T-cell (primary cell): ENCODE measurements around the gene CA12. TPM values are rescaled to one million over a fixed set of nuclear protein-coding genes. Genes with fewer than 3 reads are reported as not detected.

Source experiments
- ATAC-seq, 4 experiments: fragments of 200-7000 bp in 3 of 4; fragments of 150-1000 bp in 1 of 4; cut with Tn5 transposase; replicated peaks in 1 of 4; 1 replicate in 3 of 4; 2 replicates in 1 of 4; pipeline ENCODE4 v1.10.0; 2021; ENCODE audit warnings: moderate library complexity in 3 of 4, mild to moderate bottlenecking in 2 of 4, moderate number of reproducible peaks in 1 of 4
- CTCF ChIA-PET, 2 donors: fragments of 300-600 bp; sonication (Branson Sonifier 250); formaldehyde crosslinking; loops; one replicate each; lab custom pipeline; 2022; ENCODE audit warnings: antibody characterized with exemption in 2 of 2; lab: Charles Lee
- POLR2A ChIA-PET, 2 donors: fragments of 300-600 bp; sonication (Branson Sonifier 250); formaldehyde crosslinking; loops; one replicate each; lab custom pipeline; 2022; ENCODE audit warnings: antibody characterized with exemption in 2 of 2; lab: Charles Lee
- DNase-seq, 35 experiments: peaks; one replicate each; pipeline versions ENCODE4 v3.0.0 to v3.0.0-alpha.2; 2013 to 2023
- H3K27ac ChIP-seq: one replicate; pipeline ENCODE4 v1.5.1; 2013; ENCODE audit warnings: low read length
- H3K27me3 ChIP-seq, 2 experiments: replicated peaks in 1 of 2; 1 replicate in 1 of 2; 2 replicates in 1 of 2; pipeline versions ENCODE4 v1.6.1 to v1.7.0; 2013; ENCODE audit warnings: low read length in 1 of 2, mixed read lengths in 1 of 2; ENCODE audit not compliant: control insufficient read depth in 2 of 2, insufficient read depth in 2 of 2; ENCODE audit errors: extremely low read depth in 1 of 2
- H3K36me3 ChIP-seq, 2 donors: 1 replicate in 1 of 2; 2 replicates in 1 of 2; pipeline versions ENCODE4 v1.6.1 to v1.7.0; 2013; ENCODE audit warnings: low read length in 1 of 2; ENCODE audit not compliant: control insufficient read depth in 2 of 2, insufficient read depth in 1 of 2; ENCODE audit errors: extremely low read depth in 1 of 2
- H3K4me1 ChIP-seq, 2 experiments: 1 replicate in 1 of 2; 2 replicates in 1 of 2; pipeline versions ENCODE4 v1.6.1 to v1.7.0; 2013; ENCODE audit warnings: low read length in 2 of 2, mixed read lengths in 1 of 2; ENCODE audit not compliant: insufficient read depth in 2 of 2, control insufficient read depth in 1 of 2; ENCODE audit errors: extremely low read depth in 1 of 2
- H3K4me3 ChIP-seq, 2 donors: 1 replicate in 1 of 2; 2 replicates in 1 of 2; pipeline versions ENCODE4 v1.5.1 to v1.7.0; 2013; ENCODE audit warnings: mild to moderate bottlenecking in 2 of 2, low read length in 1 of 2, moderate library complexity in 1 of 2; ENCODE audit not compliant: control insufficient read depth in 1 of 2; ENCODE audit errors: extremely low read depth in 1 of 2
- H3K9me3 ChIP-seq: 2 replicates; pipeline ENCODE4 v1.7.0; 2013
- H3K27ac Mint-ChIP-seq, 2 donors: one replicate each; pipeline ENCODE4 v1.8.0; 2020 to 2021; ENCODE audit warnings: mild to moderate bottlenecking in 2 of 2, mixed read lengths in 2 of 2
- H3K27me3 Mint-ChIP-seq, 2 donors: one replicate each; pipeline ENCODE4 v1.8.0; 2021 to 2022; ENCODE audit warnings: mixed read lengths in 2 of 2
- H3K36me3 Mint-ChIP-seq: one replicate; pipeline ENCODE4 v1.8.0; 2021; ENCODE audit warnings: mixed read lengths
- H3K4me1 Mint-ChIP-seq, 3 donors: one replicate each; pipeline ENCODE4 v1.8.0; 2020 to 2022; ENCODE audit warnings: mixed read lengths in 3 of 3, mild to moderate bottlenecking in 1 of 3
- H3K4me3 Mint-ChIP-seq, 3 donors: one replicate each; pipeline ENCODE4 v1.8.0; 2020 to 2022; ENCODE audit warnings: mild to moderate bottlenecking in 3 of 3, mixed read lengths in 3 of 3, moderate library complexity in 3 of 3
- H3K9me3 Mint-ChIP-seq, 3 donors: one replicate each; pipeline ENCODE4 v1.8.0; 2020 to 2022; ENCODE audit warnings: mixed read lengths in 3 of 3
- WGBS: methylation state at CpG from one replicate; pipeline ENCODE4 v1.1.5; 2013; ENCODE audit warnings: missing lambda C conversion rate; ENCODE audit not compliant: insufficient coverage; 5-methylcytosine and 5-hydroxymethylcytosine counted together
- total RNA-seq, 35 experiments: library from RNA in 6 of 35; stranded (reverse) in 6 of 35; fragments of 120-200 nt in 1 of 35; gene quantifications; one replicate each; pipeline versions ENCODE4 v1.2.1 to v1.2.4 and lab custom pipeline; 2013 to 2026

CA12 gene
- total RNA-seq, 5 donors from 2014 or later (not counting 1 experiment from before 2014, with no cell fraction given), result 0.12 to 0.51 (median 0.30) TPM; not detected in 2

DNA sequence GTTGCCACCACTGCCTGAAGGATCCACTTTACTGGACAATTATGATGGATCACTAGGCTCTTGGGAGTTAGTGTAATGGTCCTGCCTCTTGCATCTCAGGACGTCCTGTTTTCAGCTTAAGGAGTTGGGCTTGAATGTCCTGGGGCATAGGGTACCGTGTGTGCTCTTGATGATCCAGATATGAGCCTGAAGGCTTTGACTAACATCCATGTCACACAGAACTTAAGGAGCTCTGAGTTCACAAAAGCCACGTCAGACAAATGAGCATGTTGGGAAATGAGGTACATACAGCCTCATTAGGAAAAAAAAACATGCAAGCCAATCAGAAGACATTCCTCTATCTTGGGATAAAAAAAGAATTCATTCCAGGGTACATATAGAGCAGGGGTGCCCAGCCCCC, 40.8 kb downstream of the CA12 start:
- H3K36me3 Mint-ChIP-seq, result no peaks in the 10 kb centered on the region
- CTCF ChIA-PET, result no interaction called here
- no peaks in the 10 kb centered on the region for H3K4me1 Mint-ChIP-seq
- H3K4me3 Mint-ChIP-seq, result no peak overlapping the region
- no peak overlapping the region for H3K27ac Mint-ChIP-seq
- Histone ChIP-seq H3K4me1 (no peaks in the 10 kb centered on the region), H3K27ac (no peak overlapping the region), H3K9me3 (no peaks in the 10 kb centered on the region), H3K4me3 (no peak overlapping the region), H3K36me3 (no peaks in the 10 kb centered on the region), H3K27me3 (peaks cover 0 to 13% of the 10 kb centered on the region in 2 experiments)
- ATAC-seq, result no peak
- POLR2A ChIA-PET, result interaction anchor here in 1 of 2 donors (0.7 kb wide), 1 partner anchor 272 kb away, joined by 3 read pairs; no protein-coding TSS in a partner anchor
- peaks cover 3 to 8% of the 10 kb centered on the region in 2 donors for H3K27me3 Mint-ChIP-seq
- H3K9me3 Mint-ChIP-seq, result no peaks in the 10 kb centered on the region
- no CpG with 5 or more reads among the region's 3 CpGs for WGBS
- no peak for DNase-seq

DNA sequence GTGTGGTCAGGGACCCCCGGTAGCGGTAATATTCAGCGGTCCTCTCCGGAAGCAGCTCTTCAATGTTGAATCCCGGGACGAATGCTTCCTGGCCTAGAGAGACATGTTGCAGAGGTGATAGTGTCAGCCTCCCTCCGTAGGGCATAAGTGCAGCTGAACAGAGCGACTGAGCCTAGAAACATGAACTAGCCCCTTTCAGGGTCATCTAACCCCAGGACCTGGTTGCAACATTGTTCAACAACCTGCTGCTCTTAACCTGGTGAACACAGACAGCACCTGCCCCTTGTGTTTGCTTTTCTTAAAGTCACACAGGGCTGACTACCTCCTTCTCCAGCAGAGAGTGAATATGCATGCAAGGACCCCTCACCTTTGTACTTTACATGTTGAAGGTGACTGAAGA, 41.3 kb downstream of the CA12 start:
- Mint-ChIP-seq H3K36me3 (no peaks in the 10 kb centered on the region), H3K27me3 (peaks cover 3 to 8% of the 10 kb centered on the region in 2 donors), H3K27ac (no peak overlapping the region), H3K4me1 (no peaks in the 10 kb centered on the region), H3K4me3 (no peak overlapping the region), H3K9me3 (no peaks in the 10 kb centered on the region)
- Histone ChIP-seq H3K27ac (no peak overlapping the region), H3K27me3 (peaks cover 0 to 11% of the 10 kb centered on the region in 2 experiments), H3K36me3 (no peaks in the 10 kb centered on the region), H3K4me1 (no peaks in the 10 kb centered on the region), H3K9me3 (no peaks in the 10 kb centered on the region), H3K4me3 (no peak overlapping the region)
- CTCF ChIA-PET, result no interaction called here
- DNase-seq, result no peak
- WGBS, result 86% methylated on average over 4 of the region's 8 CpGs
- no peak for ATAC-seq
- POLR2A ChIA-PET, result no interaction called here

GRCh38 chr15:63339836-63340235, 41.8 kb downstream of the CA12 start:
- peaks cover 0 to 6% of the 10 kb centered on the region in 2 experiments for H3K27me3 ChIP-seq
- no peaks in the 10 kb centered on the region for H3K36me3 ChIP-seq
- DNase-seq (no peak), ATAC-seq (no peak)
- no peak overlapping the region for H3K4me3 Mint-ChIP-seq
- no peaks in the 10 kb centered on the region for H3K4me1 Mint-ChIP-seq
- POLR2A ChIA-PET, result interaction anchor here in 1 of 2 donors (0.6 kb wide), 1 partner anchor 490 kb away, joined by 4 read pairs; no protein-coding TSS in a partner anchor
- 63% methylated on average over 1 of the region's 1 CpG for WGBS
- no peak overlapping the region for H3K27ac Mint-ChIP-seq
- H3K9me3 Mint-ChIP-seq, result no peaks in the 10 kb centered on the region
- H3K9me3 ChIP-seq, result no peaks in the 10 kb centered on the region
- H3K27ac ChIP-seq, result no peak overlapping the region
- H3K27me3 Mint-ChIP-seq, result peaks cover 2 to 7% of the 10 kb centered on the region in 2 donors
- CTCF ChIA-PET, result interaction anchor here in 1 of 2 donors (0.6 kb wide), 1 partner anchor 117 kb away, joined by 3 read pairs; no protein-coding TSS in a partner anchor
- H3K4me3 ChIP-seq, result no peak overlapping the region
- no peaks in the 10 kb centered on the region for H3K4me1 ChIP-seq
- H3K36me3 Mint-ChIP-seq, result no peaks in the 10 kb centered on the region

DNA sequence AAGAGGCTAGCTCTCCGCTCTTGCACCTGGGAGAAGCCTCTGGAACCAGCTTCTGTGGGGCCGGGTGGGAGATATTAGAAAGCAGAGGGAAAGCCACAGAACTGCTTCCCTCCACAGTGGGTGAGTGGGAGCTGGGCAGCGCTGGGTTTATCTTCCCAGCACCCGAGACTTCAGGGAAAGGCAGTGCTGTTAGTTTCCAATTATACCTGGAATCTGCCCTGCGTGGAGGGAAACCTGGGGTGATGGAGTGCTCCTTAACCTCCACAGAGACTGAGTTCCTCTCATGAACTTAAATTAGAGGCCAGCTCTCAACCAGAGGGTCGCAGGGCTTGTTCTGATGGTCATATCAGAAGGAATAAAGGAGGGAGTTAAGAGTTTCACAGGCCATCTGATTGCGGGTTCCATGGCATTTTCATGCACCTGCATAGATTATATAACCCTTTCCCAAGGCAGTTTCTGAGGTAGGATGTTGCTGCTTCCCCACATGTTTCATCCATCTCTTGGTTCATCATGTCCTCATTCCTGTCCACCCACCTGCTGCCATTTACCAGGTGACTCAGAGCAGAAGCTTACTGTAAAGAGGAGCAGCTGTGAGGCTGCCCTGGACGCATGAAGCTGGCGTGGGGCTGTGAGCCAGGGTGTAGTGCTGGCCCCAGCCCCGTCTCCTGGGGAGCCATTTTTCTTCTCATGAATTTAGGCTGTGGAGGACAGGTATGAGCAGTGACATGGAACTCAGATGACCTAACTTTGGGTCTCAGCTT, 42.5 kb downstream of the CA12 start:
- H3K36me3 ChIP-seq, result no peaks in the 10 kb centered on the region
- H3K9me3 Mint-ChIP-seq, result no peaks in the 10 kb centered on the region
- H3K4me1 ChIP-seq, result no peaks in the 10 kb centered on the region
- H3K4me3 Mint-ChIP-seq, result no peak overlapping the region
- ChIA-PET CTCF (interaction anchor here in 1 of 2 donors (0.6 kb wide), 1 partner anchor 117 kb away, joined by 3 read pairs; no protein-coding TSS in a partner anchor), POLR2A (interaction anchor here in 1 of 2 donors (0.6 kb wide), 1 partner anchor 489 kb away, joined by 4 read pairs; no protein-coding TSS in a partner anchor)
- no peak overlapping the region for H3K27ac Mint-ChIP-seq
- ATAC-seq, result no peak
- WGBS, result 100% methylated on average over 1 of the region's 10 CpGs
- no peak overlapping the region for H3K4me3 ChIP-seq
- H3K36me3 Mint-ChIP-seq, result no peaks in the 10 kb centered on the region
- no peak for DNase-seq
- no peak overlapping the region for H3K27ac ChIP-seq
- no peaks in the 10 kb centered on the region for H3K4me1 Mint-ChIP-seq
- H3K27me3 ChIP-seq, result peaks cover 0 to 3% of the 10 kb centered on the region in 2 experiments
- H3K9me3 ChIP-seq, result no peaks in the 10 kb centered on the region
- H3K27me3 Mint-ChIP-seq, result peaks cover 0 to 5% of the 10 kb centered on the region in 2 donors

GRCh38 chr15:63338170-63338569, 43.5 kb downstream of the CA12 start:
- Histone ChIP-seq H3K27ac (no peak overlapping the region), H3K4me3 (no peak overlapping the region), H3K4me1 (no peaks in the 10 kb centered on the region), H3K9me3 (no peaks in the 10 kb centered on the region), H3K36me3 (no peaks in the 10 kb centered on the region), H3K27me3 (peaks cover 0 to 3% of the 10 kb centered on the region in 2 experiments)
- Mint-ChIP-seq H3K4me1 (no peaks in the 10 kb centered on the region), H3K27me3 (peaks cover 0 to 5% of the 10 kb centered on the region in 2 donors), H3K4me3 (no peak overlapping the region), H3K36me3 (no peaks in the 10 kb centered on the region), H3K9me3 (no peaks in the 10 kb centered on the region), H3K27ac (no peak overlapping the region)
- no peak for DNase-seq
- CTCF ChIA-PET, result no interaction called here
- ATAC-seq, result no peak
- POLR2A ChIA-PET, result no interaction called here

- H3K9me3 ChIP-seq, result no peaks in the 10 kb centered on the region
- H3K36me3 Mint-ChIP-seq, result no peaks in the 10 kb centered on the region
- H3K27ac ChIP-seq, result no peak overlapping the region
- no peak for DNase-seq
- POLR2A ChIA-PET, result no interaction called here
- WGBS, result no CpG with 5 or more reads among the region's 4 CpGs
- H3K4me1 Mint-ChIP-seq, result no peaks in the 10 kb centered on the region
- no peaks in the 10 kb centered on the region for H3K9me3 Mint-ChIP-seq
- H3K27me3 ChIP-seq, result peaks cover 0 to 3% of the 10 kb centered on the region in 2 experiments
- no peak overlapping the region for H3K4me3 ChIP-seq
- H3K4me1 ChIP-seq, result no peaks in the 10 kb centered on the region
- no peak for ATAC-seq
- no peaks in the 10 kb centered on the region for H3K36me3 ChIP-seq
- H3K27ac Mint-ChIP-seq, result no peak overlapping the region
- H3K27me3 Mint-ChIP-seq, result peaks cover 0 to 5% of the 10 kb centered on the region in 2 donors
- no peak overlapping the region for H3K4me3 Mint-ChIP-seq
- CTCF ChIA-PET, result no interaction called here
These were observed 44.6 kb downstream of the CA12 start for GRCh38 chr15:63337046-63337445.
